GM12878 (cell line): ENCODE results near the gene LRRC3. TPM values are rescaled to one million over a fixed set of nuclear protein-coding genes. Genes with fewer than 3 reads are reported as not detected.

Experiments
- ATAC-seq: fragments of 200-7000 bp; cut with Tn5 transposase; 3 replicates; pipeline ENCODE4 v1.9.1; 2020; ENCODE audit warnings: mild to moderate bottlenecking, moderate library complexity
- BruUV-seq: library from RNA; stranded (reverse); fragments of 400-500 nt; replicated peaks from 2 replicates; lab custom pipeline; 2021; lab: Mats Ljungman, UMichigan
- CTCF ChIA-PET: fragments of 300-600 bp; sonication (Branson Sonifier 250); formaldehyde crosslinking; extraction: SDS; loops from one replicate; lab custom pipeline; 2021; ENCODE audit warnings: inconsistent platforms; lab: Yijun Ruan, JAX
- POLR2A ChIA-PET: fragments of 350-600 bp; formaldehyde crosslinking; extraction: SDS; loops from one replicate; lab custom pipeline; 2021; ENCODE audit warnings: inconsistent platforms; lab: Charles Lee
- RAD21 ChIA-PET: fragments of 300-600 bp; sonication (Branson Sonifier 250); formaldehyde crosslinking; loops from one replicate; lab custom pipeline; 2023; ENCODE audit warnings: antibody characterized with exemption; ENCODE audit not compliant: unreplicated experiment; lab: Charles Lee
- SMC1A ChIA-PET: fragments of 300-600 bp; sonication (Branson Sonifier 250); formaldehyde crosslinking; loops from one replicate; lab custom pipeline; 2023; ENCODE audit not compliant: unreplicated experiment, uncharacterized antibody; lab: Charles Lee
- DNase-seq: peaks from one replicate; pipeline ENCODE4 v3.0.0-alpha.2; 2011; ENCODE audit warnings: low read depth, low spot score
- FAIRE-seq: peaks from 3 replicates; lab custom pipeline; 2011; peaks lifted over from hg19 to GRCh38; lab: Jason Lieb, UNC
- H2AFZ ChIP-seq: 2 replicates; pipeline ENCODE4 v1.6.0; 2011; ENCODE audit warnings: low read depth, low read length, control low read depth; ENCODE audit not compliant: control insufficient read depth
- H3K27ac ChIP-seq: 2 replicates; pipeline ENCODE4 v1.5.1; 2011; ENCODE audit warnings: control low read depth; ENCODE audit not compliant: control insufficient read depth, insufficient read depth
- H3K27me3 ChIP-seq, 2 experiments: replicated peaks in 1 of 2; 2 replicates each; pipeline versions ENCODE4 v1.6.0 to v1.6.1; 2011; ENCODE audit warnings: low read length in 1 of 2; ENCODE audit not compliant: control insufficient read depth in 2 of 2, insufficient read depth in 2 of 2
- H3K36me3 ChIP-seq, 2 experiments: 2 replicates each; pipeline ENCODE4 v1.5.1; 2011; ENCODE audit warnings: low read length in 1 of 2; ENCODE audit not compliant: control insufficient read depth in 2 of 2, insufficient read depth in 2 of 2
- H3K4me1 ChIP-seq: 2 replicates; pipeline ENCODE4 v1.6.1; 2011; ENCODE audit warnings: mild to moderate bottlenecking, low read length, moderate library complexity, mixed read lengths; ENCODE audit not compliant: control insufficient read depth, insufficient read depth
- H3K4me2 ChIP-seq: 2 replicates; pipeline ENCODE4 v1.6.0; 2011; ENCODE audit warnings: control low read depth; ENCODE audit not compliant: control insufficient read depth, insufficient read depth
- H3K4me3 ChIP-seq: fragments of 200-600 bp; sonication (generic); 2 replicates; pipeline ENCODE4 v1.5.1; 2016
- H3K79me2 ChIP-seq: 2 replicates; pipeline ENCODE4 v1.6.0; 2011; ENCODE audit warnings: low read length; ENCODE audit not compliant: control insufficient read depth, insufficient read depth
- H3K9ac ChIP-seq: 2 replicates; pipeline ENCODE4 v1.8.0; 2011; ENCODE audit warnings: low read length, control low read depth, mixed read lengths; ENCODE audit not compliant: control insufficient read depth, insufficient read depth
- H3K9me3 ChIP-seq: replicated peaks from 3 replicates; pipeline ENCODE4 v1.5.1; 2011; ENCODE audit warnings: mild to moderate bottlenecking, low read length; ENCODE audit not compliant: control insufficient read depth, insufficient read depth
- H4K20me1 ChIP-seq: 2 replicates; pipeline ENCODE4 v1.6.0; 2011; ENCODE audit not compliant: control insufficient read depth, insufficient read depth
- CBX3 ChIP-seq: fragments of 200-600 bp; sonication (generic); IDR thresholded peaks from 2 replicates; pipeline ENCODE4 v1.6.1; 2016; ENCODE audit warnings: low read depth, borderline replicate concordance
- CEBPZ ChIP-seq: fragments of 150-350 bp; IDR thresholded peaks from 2 replicates; pipeline ENCODE4 v1.6.1; 2016; ENCODE audit warnings: low read depth, low read length
- FOS ChIP-seq: IDR thresholded peaks from 3 replicates; pipeline ENCODE4 v1.6.1; 2011; ENCODE audit warnings: borderline replicate concordance; ENCODE audit not compliant: insufficient read length; ENCODE audit errors: extremely low read depth
- GATAD2B ChIP-seq: fragments of 450-650 bp; conservative IDR thresholded peaks from 2 replicates; pipeline ENCODE4 v1.6.1; 2017; ENCODE audit warnings: low read depth, mild to moderate bottlenecking, moderate library complexity
- IRF3 ChIP-seq: fragments of 450-650 bp; IDR thresholded peaks from 2 replicates; pipeline ENCODE4 v1.6.1; 2014; ENCODE audit warnings: mild to moderate bottlenecking
- MYB ChIP-seq: fragments of 150-350 bp; IDR thresholded peaks from 2 replicates; pipeline ENCODE4 v1.6.1; 2014; ENCODE audit warnings: mild to moderate bottlenecking, low read depth, low read length, borderline replicate concordance
- NR2C1 ChIP-seq: fragments of 450-650 bp; IDR thresholded peaks from 2 replicates; pipeline ENCODE4 v1.6.1; 2017; ENCODE audit warnings: antibody characterized with exemption, mild to moderate bottlenecking, moderate library complexity
- POLR2AphosphoS2 ChIP-seq: IDR thresholded peaks from 2 replicates; pipeline ENCODE4 v1.6.1; 2011; ENCODE audit warnings: low read depth, mild to moderate bottlenecking, low read length, improper control_type of control experiment, moderate library complexity
- RAD21 ChIP-seq: IDR thresholded peaks from 2 replicates; pipeline ENCODE4 v1.6.1; 2011; ENCODE audit warnings: mild to moderate bottlenecking, low read depth, low read length, moderate library complexity; ENCODE audit not compliant: insufficient read depth
- SMARCA5 ChIP-seq: fragments of 450-650 bp; IDR thresholded peaks from 2 replicates; pipeline ENCODE4 v1.6.1; 2017; ENCODE audit warnings: mild to moderate bottlenecking
- SRF ChIP-seq, 2 experiments: IDR thresholded peaks; 2 replicates each; pipeline ENCODE4 v1.6.1; 2011; ENCODE audit warnings: low read depth in 2 of 2, low read length in 2 of 2, mild to moderate bottlenecking in 1 of 2, moderate library complexity in 1 of 2
- TCF7 ChIP-seq: IDR thresholded peaks from 2 replicates; pipeline ENCODE4 v1.6.1; 2014; ENCODE audit warnings: antibody characterized with exemption, borderline replicate concordance
- ZNF592 ChIP-seq: fragments of 450-650 bp; IDR thresholded peaks from 2 replicates; pipeline ENCODE4 v1.6.1; 2017; ENCODE audit warnings: mild to moderate bottlenecking, moderate library complexity
- WGBS: methylation state at CpG from one replicate; pipeline ENCODE4 v1.1.6; 2016; ENCODE audit warnings: low lambda C conversion rate; ENCODE audit not compliant: insufficient replicate concordance, insufficient coverage; ENCODE audit errors: missing lambda C conversion rate; 5-methylcytosine and 5-hydroxymethylcytosine counted together
- in situ Hi-C: fragments of 300-500 bp; cut with MboI; formaldehyde crosslinking; loops from 9 replicates; pipeline ENCODE4 v1.14.3; 2018; ENCODE audit warnings: mixed read lengths
- intact Hi-C: fragments of 100-400 bp; cut with micrococcal nuclease; formaldehyde crosslinking; loops from one replicate; pipeline ENCODE4 v1.14.2; 2022; ENCODE audit not compliant: unreplicated experiment
- polyA plus RNA-seq, 11 experiments: library from polyadenylated mRNA; depleted of rRNA in 4 of 11; unstranded in 6 of 11; stranded (reverse) in 5 of 11; fragments of >200 nt; fragmentation: Nextera tagmentation in 4 of 11; fragmentation: Illumina TruSeq in 1 of 11; extraction: Ambion mirVana in 4 of 11; extraction: Trizol in 1 of 11; gene quantifications; 1 replicate in 1 of 11; 2 replicates in 10 of 11; pipeline versions ENCODE4 v1.2.1 to v1.2.3, GENCODE V29; 2011 to 2016; ENCODE audit warnings: inconsistent platforms in 2 of 11, missing spikeins in 2 of 11, low read depth in 1 of 11
- total RNA-seq, 4 experiments: library from RNA; depleted of rRNA in 3 of 4; stranded (reverse); fragments of >200 nt in 3 of 4; fragmentation: Illumina TruSeq in 1 of 4; extraction: Trizol in 1 of 4; gene quantifications; 2 replicates each; pipeline versions ENCODE4 v1.2.1 to v1.2.3, GENCODE V29; 2013 to 2021

Gene LRRC3
- total and polyA plus RNA-seq, 10 of the 15 experiments (the other 5 are each of a cell fraction or from before 2014, with no cell fraction given): 0.02 to 0.31 (median 0.09) TPM; not detected in 1

- CTCF ChIA-PET: interaction anchor here (0.7 to 3.1 kb wide), 9 partner anchors 9 to 891 kb away, joined by 3 to 37 read pairs (median 5); partner anchors contain the start of gene UBE2G2
- BruUV-seq: no TSS peak
- DNase-seq (no peak), ATAC-seq (peak; percentile 9), FAIRE-seq (no peak)
- no peaks in the 10 kb centered on the region for H3K79me2 ChIP-seq
- SMC1A ChIA-PET: interaction anchor here (1.3 to 2.6 kb wide), 4 partner anchors 233 to 617 kb away, joined by 3 to 12 read pairs (median 8); no protein-coding TSS in a partner anchor
- no peak overlapping the region for H3K27ac ChIP-seq
- H2AFZ ChIP-seq: no peak overlapping the region
- no peaks in the 10 kb centered on the region for H3K9me3 ChIP-seq
- WGBS: 43% methylated on average over 17 of the region's 18 CpGs
- no peak overlapping the region for H3K4me3 ChIP-seq
- H3K36me3 ChIP-seq: no peaks in the 10 kb centered on the region
- intact Hi-C loops: loop anchor here (1.0 kb wide), 1 partner anchor 283 kb away; no protein-coding TSS in a partner anchor
- peak overlapping the region; percentile 79 for H3K4me2 ChIP-seq
- RAD21 ChIA-PET: interaction anchor here (1.2 to 1.6 kb wide), 3 partner anchors 232 to 417 kb away, joined by 6 to 17 read pairs (median 9); no protein-coding TSS in a partner anchor
- in situ Hi-C loops: no loop called here
- no peaks in the 10 kb centered on the region; a peak in 1 of 4 replicates for H3K27me3 ChIP-seq
- H4K20me1 ChIP-seq: no peaks in the 10 kb centered on the region
- no peak overlapping the region for H3K9ac ChIP-seq
- no peak for TF ChIP-seq MYB
- TF ChIP-seq POLR2AphosphoS2: no peak
- TF ChIP-seq FOS: no peak
- TF ChIP-seq SMARCA5: no peak
- TF ChIP-seq RAD21: no peak
- TF ChIP-seq NR2C1: no peak
- TF ChIP-seq IRF3: no peak
- TF ChIP-seq CEBPZ: no peak
- no peak for TF ChIP-seq GATAD2B
- no peak for TF ChIP-seq SRF (IDR thresholded peaks at IDR 0.05; ENCODE audit: low read depth in 2 of 2, low read length in 2 of 2)
- TF ChIP-seq TCF7: no peak
- no peak for TF ChIP-seq ZNF592
- no peak for TF ChIP-seq CBX3
- no peaks in the 10 kb centered on the region for H3K4me1 ChIP-seq
- POLR2A ChIA-PET: no interaction called here
Observed at GRCh38 chr21:44510109-44510507, 54.8 kb downstream of the LRRC3 start.
